SJCRH30 (cell line): ENCODE data around the gene SLC2A13. TPM values are rescaled to one million over a fixed set of nuclear protein-coding genes. Genes with fewer than 3 reads are reported as not detected.
"Not testable (repeated sequence)": the region's sequence is repeated elsewhere in the genome, so short reads cannot be mapped to it uniquely, and the experiment has no call there.

ENCODE experiments used
- DNase-seq, 2 experiments: peaks; one replicate each; pipeline ENCODE4 v3.0.0-alpha.2; 2015 to 2020
- H3K27ac ChIP-seq: fragments of 250-450 bp; sonication (Bioruptor Pico); 2 replicates; pipeline ENCODE4 v1.5.1; 2020; ENCODE audit warnings: mild to moderate bottlenecking, moderate library complexity
- H3K27me3 ChIP-seq: fragments of 250-450 bp; sonication (Bioruptor Pico); 2 replicates; pipeline ENCODE4 v1.5.1; 2020; ENCODE audit warnings: mild to moderate bottlenecking, moderate library complexity
- H3K36me3 ChIP-seq: fragments of 250-450 bp; sonication (Bioruptor Pico); 2 replicates; pipeline ENCODE4 v1.5.1; 2020; ENCODE audit warnings: mild to moderate bottlenecking, moderate library complexity
- H3K4me1 ChIP-seq: fragments of 250-450 bp; sonication (Bioruptor Pico); 2 replicates; pipeline ENCODE4 v1.5.1; 2020; ENCODE audit warnings: mild to moderate bottlenecking, moderate library complexity
- H3K4me3 ChIP-seq: fragments of 250-450 bp; sonication (Bioruptor Pico); 2 replicates; pipeline ENCODE4 v1.5.1; 2020; ENCODE audit warnings: mild to moderate bottlenecking, moderate library complexity
- H3K9me3 ChIP-seq: fragments of 250-450 bp; sonication (Bioruptor Pico); replicated peaks from 2 replicates; pipeline ENCODE4 v1.5.1; 2020; ENCODE audit warnings: mild to moderate bottlenecking, moderate library complexity
- total RNA-seq: library from RNA; depleted of rRNA; stranded (reverse); fragments of >200 nt; shearing (Covaris generic); gene quantifications from 2 replicates; pipeline ENCODE4 v1.2.3, GENCODE V29; 2014

Gene SLC2A13
- total RNA-seq, 1 experiment from 2014 or later, result 11.1 TPM

DNA sequence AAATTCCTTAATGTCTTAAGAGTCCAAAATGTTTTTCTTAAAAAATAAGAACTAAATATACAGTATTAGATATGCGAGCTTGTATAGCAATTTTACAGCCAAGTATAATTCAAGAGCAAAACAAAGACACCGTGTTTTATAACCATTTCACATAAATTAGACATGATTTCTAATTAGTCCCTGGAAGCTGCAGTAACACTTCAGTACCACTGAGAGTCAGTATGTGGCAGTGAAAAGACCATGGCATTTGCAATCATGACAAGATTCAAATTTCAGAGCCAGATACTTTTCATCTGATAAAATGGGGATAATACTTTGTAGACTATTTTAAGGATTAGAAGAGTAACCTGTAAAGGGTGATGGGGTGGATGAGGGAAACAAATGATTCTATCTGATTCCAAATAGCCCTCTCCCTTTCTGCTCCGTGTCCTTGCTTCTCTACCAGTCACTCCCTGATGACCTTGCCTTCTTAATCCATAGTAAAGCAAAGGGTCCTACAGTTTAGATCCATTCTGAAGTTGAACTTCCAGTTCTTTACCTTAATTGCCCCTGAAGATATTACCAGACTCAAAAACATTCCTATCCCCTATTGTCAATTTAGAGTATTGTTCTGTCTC lies 340.8 kb downstream of the SLC2A13 start:
- H3K4me1 ChIP-seq, result no peaks in the 10 kb centered on the region
- no peak overlapping the region for H3K4me3 ChIP-seq
- peak in 1 of 2 experiments; percentile 56 for DNase-seq
- H3K27me3 ChIP-seq, result no peaks in the 10 kb centered on the region
- no peaks in the 10 kb centered on the region for H3K9me3 ChIP-seq
- no peaks in the 10 kb centered on the region for H3K36me3 ChIP-seq
- H3K27ac ChIP-seq, result no peak overlapping the region

DNA sequence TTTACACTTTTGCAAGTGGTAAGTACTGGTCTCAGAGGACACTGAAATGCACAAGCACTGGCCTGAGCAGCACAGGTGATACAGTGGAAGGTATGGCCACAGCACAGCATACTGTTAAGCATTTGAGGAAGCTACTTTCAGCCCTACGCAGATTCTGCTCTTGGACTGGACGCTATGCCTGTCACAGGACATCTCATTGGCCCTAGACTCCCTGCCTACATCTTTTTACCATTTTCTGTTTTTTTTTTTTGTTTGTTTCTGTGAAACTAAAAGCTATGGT lies 342.1 kb downstream of the SLC2A13 start:
- no peaks in the 10 kb centered on the region for H3K9me3 ChIP-seq
- H3K36me3 ChIP-seq, result no peaks in the 10 kb centered on the region
- H3K4me1 ChIP-seq, result peaks cover 5% of the 10 kb centered on the region; the same call in 1 of the 2 replicates
- H3K27ac ChIP-seq, result no peak overlapping the region
- no peak for DNase-seq
- H3K4me3 ChIP-seq, result no peak overlapping the region
- H3K27me3 ChIP-seq, result no peaks in the 10 kb centered on the region

DNA sequence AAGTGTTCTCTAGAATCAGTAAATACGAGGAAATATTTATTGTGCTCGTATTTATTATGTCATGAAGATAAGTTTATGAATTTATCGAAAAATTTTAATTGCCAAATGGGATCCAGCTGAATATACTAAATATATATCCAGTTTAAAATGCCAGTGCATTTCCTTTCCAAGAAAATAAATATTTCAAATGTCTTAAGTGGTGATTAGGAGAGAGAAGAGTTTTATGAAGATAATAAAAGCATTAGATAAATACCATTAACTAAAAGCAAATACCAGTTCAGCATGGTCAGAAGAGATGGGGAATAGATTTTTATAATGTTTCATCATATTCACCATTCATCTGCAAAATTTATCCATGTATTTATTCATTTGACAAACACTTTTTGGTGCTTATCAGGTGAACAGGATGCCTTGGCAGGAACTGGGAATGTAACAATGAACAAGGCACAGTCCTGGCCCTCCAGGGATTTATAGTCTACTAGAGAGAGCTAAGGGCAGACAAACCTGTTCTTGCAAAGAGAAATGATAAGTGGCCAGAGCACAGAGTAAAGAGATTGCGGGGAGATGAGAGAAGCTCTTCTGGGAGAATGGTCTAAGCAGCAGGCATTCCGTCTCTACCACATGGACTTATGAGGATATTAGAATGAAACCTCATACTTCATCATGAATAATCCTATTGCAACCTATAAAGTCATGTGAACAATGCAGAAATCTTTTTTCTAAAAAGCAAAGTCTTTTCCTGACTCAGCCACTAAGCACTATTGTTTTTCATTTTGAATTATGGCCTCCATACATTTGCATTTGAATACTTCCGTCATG lies 342.6 kb downstream of the SLC2A13 start:
- Histone ChIP-seq H3K36me3 (no peaks in the 10 kb centered on the region), H3K27me3 (no peaks in the 10 kb centered on the region), H3K4me3 (no peak overlapping the region), H3K9me3 (no peaks in the 10 kb centered on the region), H3K4me1 (peaks cover 5% of the 10 kb centered on the region; the same call in 1 of the 2 replicates), H3K27ac (no peak overlapping the region)
- DNase-seq, result no peak

DNA sequence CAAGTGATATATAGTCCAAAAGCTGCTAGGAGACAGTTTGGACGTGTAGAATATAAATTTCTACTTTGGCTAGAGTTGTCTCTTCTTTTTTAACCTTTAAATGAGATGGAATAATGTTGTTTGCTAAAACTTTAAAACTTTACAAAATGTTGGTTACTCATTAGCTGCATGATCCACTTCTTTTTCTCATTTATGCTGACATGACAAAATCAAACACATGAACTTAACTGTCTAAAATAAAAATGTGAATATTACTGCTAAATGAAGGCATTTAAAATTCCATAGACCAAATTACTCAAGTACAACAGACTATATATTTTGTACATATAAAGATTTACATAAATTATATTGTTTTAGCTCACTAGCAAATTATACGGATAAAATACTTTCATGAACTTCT lies 350.4 kb downstream of the SLC2A13 start:
- H3K27me3 ChIP-seq, result no peaks in the 10 kb centered on the region
- no peak overlapping the region for H3K27ac ChIP-seq
- no peaks in the 10 kb centered on the region for H3K9me3 ChIP-seq
- no peak overlapping the region for H3K4me3 ChIP-seq
- H3K4me1 ChIP-seq, result peaks cover 5% of the 10 kb centered on the region; the same call in 1 of the 2 replicates
- DNase-seq, result no peak
- no peaks in the 10 kb centered on the region for H3K36me3 ChIP-seq

DNA sequence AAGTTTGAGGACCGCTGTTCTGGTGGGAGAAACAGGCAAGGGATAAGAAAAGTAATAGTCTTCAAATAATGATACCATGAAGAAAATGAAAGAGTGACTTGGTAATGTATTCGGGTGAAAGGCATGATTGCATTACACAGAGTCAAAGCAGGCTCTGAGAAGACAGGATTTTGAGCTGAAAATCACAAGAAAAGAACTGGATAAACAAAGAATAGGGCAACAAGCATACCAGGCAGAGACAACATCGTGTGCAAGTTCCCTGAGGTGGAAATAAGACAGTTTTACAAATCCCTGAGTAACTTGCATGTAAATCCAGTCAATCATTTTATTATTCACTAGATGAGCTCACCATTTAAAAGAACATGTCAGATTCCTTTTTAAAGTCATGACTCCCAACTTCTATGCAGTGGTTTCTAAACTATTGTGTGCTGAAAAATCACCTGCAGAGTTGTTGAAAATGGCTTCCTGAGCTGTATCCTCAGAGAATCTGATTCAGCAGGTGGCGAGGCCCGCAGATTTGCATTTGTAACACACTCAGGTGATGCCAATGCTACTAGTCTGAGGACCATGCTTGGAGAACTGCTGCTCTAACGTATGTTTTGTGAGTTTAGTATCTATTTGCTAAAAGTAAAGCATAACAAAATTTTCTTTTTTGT lies 353.3 kb downstream of the SLC2A13 start:
- no peaks in the 10 kb centered on the region for H3K27me3 ChIP-seq
- DNase-seq, result no peak
- H3K36me3 ChIP-seq, result no peaks in the 10 kb centered on the region
- 0 out of 2 replicates have a peak, but pooled peaks cover 5% of the 10 kb centered on the region for H3K9me3 ChIP-seq
- no peaks in the 10 kb centered on the region for H3K4me1 ChIP-seq
- H3K27ac ChIP-seq, result no peak overlapping the region
- no peak overlapping the region for H3K4me3 ChIP-seq

DNA sequence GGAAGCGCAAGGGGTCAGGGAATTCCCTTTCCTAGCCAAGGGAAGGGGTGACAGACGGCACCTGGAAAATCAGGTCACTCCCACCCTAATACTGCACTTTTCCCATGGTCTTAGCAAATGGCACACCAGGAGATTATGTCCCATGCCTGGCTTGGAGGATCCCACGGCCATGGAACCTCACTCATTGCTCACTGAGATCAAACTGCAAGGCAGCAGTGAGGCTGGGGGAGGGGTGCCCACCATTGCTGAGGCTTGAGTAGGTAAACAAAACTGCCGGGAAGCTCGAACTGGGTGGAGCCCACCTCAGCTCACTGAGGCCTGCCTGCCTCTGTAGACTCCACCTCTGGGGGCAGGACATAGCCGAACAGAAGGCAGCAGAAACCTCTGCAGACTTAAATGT lies 359.7 kb downstream of the SLC2A13 start:
- H3K4me3 ChIP-seq, H3K27me3 ChIP-seq, H3K4me1 ChIP-seq, H3K36me3 ChIP-seq, DNase-seq, H3K27ac ChIP-seq, H3K9me3 ChIP-seq: not testable (repeated sequence)

DNA sequence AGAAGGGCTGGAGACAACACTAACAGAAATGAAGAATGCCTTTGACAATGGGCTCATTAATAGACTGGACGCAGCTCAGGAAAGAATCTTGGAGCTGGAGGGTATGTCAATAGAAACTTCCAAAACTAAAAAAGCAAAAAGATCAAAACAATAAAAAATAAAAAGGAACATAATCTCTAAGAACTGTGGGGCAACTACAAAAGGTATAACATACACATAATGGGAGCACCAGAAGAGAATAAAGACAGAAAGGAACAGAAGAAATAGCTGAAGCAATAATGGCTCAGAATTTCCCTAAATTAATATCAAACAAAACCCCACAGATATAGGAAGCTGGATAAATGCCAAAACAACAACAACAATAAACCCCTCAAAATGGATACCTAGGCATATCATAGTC lies 362.2 kb downstream of the SLC2A13 start:
- Histone ChIP-seq H3K27me3 (no peaks in the 10 kb centered on the region), H3K4me3 (no peak overlapping the region), H3K27ac (no peak overlapping the region), H3K9me3 (0 out of 2 replicates have a peak, but pooled peaks cover 5% of the 10 kb centered on the region), H3K4me1 (no peaks in the 10 kb centered on the region), H3K36me3 (no peaks in the 10 kb centered on the region)
- no peak for DNase-seq

DNA sequence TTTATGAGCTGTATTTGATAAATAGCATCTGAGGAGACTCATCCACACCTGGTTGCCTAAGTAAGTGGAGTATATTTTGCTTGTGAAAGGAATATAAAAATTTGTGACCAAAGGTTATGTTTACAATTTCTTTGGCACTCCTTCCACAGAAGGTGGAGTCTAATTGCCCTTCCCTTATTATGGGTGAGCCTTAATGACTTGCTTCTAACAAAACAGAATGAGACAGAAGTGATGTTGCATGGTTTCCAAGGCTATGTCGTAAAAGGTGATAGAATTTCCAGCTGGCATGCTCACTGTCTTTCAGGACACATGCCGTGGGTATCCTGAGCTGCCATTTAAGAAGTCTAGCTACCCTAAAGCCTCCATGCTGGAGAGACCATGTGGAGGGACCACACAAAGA lies 369.5 kb downstream of the SLC2A13 start:
- H3K36me3 ChIP-seq, result no peaks in the 10 kb centered on the region
- no peaks in the 10 kb centered on the region for H3K4me1 ChIP-seq
- H3K4me3 ChIP-seq, result no peak overlapping the region
- peaks cover 5% of the 10 kb centered on the region; the same call in 1 of the 2 replicates for H3K9me3 ChIP-seq
- DNase-seq, result no peak
- H3K27me3 ChIP-seq, result no peaks in the 10 kb centered on the region
- no peak overlapping the region for H3K27ac ChIP-seq

DNA sequence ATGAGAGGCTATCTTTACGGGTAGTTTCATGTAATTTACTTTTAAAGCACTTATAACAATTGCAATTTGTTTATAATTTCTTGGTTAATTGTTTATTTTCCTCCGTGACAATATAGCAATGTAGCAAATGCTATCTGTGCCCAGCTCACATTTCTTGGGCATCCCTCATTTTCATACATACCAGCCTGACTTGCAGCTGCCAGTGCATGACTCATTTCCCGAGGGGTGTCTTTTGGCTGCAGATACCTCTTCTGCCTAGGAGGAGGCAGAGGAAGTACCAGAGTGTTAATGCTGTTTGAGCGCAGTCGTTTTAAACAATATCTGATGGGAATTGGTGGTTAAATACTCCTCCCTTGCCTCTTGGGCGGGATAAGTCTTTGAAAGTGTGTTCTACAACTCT lies 382.1 kb downstream of the SLC2A13 start:
- peaks cover 16% of the 10 kb centered on the region for H3K4me1 ChIP-seq
- H3K9me3 ChIP-seq, result no peaks in the 10 kb centered on the region
- peak; percentile 81 to 82 for DNase-seq
- no peak overlapping the region for H3K4me3 ChIP-seq
- no peak overlapping the region for H3K27ac ChIP-seq
- H3K27me3 ChIP-seq, result peaks cover 4% of the 10 kb centered on the region; the same call in 1 of the 2 replicates
- H3K36me3 ChIP-seq, result no peaks in the 10 kb centered on the region

DNA sequence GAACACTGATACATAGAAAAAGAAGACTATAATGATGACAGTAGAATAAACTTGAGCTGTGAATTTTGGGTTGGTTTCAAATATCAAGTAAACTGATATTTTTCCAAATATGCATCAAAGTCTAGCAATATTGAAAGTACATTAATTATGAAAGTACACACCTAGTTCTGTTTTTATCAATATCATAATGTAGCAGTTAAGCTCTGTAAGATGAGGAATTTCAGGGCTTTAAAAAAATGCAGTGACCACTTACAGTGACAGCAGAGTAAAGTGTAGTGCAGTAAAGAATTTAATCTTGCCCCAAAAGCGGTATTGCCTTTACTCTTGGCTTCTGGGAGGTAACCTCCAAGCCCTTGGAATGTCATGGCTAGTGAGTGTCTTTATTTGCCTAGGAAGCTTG lies 383.4 kb downstream of the SLC2A13 start:
- Histone ChIP-seq H3K4me1 (peaks cover 16% of the 10 kb centered on the region), H3K27ac (no peak overlapping the region), H3K4me3 (no peak overlapping the region), H3K9me3 (no peaks in the 10 kb centered on the region), H3K36me3 (no peaks in the 10 kb centered on the region), H3K27me3 (peaks cover 4% of the 10 kb centered on the region; the same call in 1 of the 2 replicates)
- no peak for DNase-seq

DNA sequence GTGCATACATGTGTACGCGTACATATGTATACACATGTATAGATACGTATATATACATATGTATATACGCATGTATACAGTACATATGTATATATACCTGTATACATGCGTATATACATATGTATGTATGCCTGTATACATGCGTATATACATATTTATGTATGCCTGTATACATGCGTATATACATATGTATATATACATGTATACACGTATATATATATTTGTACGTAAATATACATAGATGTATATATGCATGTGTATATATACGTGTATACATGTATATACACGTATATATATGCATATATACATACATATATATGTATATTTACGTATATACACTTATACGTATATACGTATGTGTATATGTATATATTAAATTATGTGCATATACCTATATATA lies 392.3 kb downstream of the SLC2A13 start:
- H3K4me1 ChIP-seq, result no peaks in the 10 kb centered on the region
- H3K36me3 ChIP-seq, result no peaks in the 10 kb centered on the region
- no peak overlapping the region for H3K4me3 ChIP-seq
- no peaks in the 10 kb centered on the region for H3K27me3 ChIP-seq
- DNase-seq, result no peak
- no peaks in the 10 kb centered on the region for H3K9me3 ChIP-seq
- no peak overlapping the region for H3K27ac ChIP-seq

DNA sequence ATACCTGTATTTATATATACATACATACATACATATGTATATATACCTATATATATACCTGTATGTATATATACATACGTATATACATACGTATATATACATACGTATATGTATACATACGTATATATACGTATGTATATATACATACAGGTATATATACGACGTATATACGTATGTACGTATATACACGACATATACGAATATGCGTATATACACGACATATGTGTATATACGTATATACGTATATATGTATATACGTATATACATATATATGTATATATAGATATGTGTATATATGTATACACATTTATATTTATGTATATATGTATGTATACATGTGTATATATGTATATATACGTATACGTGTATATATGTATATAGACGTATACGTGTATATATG lies 393.5 kb downstream of the SLC2A13 start:
- no peak overlapping the region for H3K27ac ChIP-seq
- H3K9me3 ChIP-seq, result no peaks in the 10 kb centered on the region
- no peak overlapping the region for H3K4me3 ChIP-seq
- H3K36me3 ChIP-seq, result no peaks in the 10 kb centered on the region
- H3K4me1 ChIP-seq, result no peaks in the 10 kb centered on the region
- no peak for DNase-seq
- H3K27me3 ChIP-seq, result no peaks in the 10 kb centered on the region
